HG03066 (cell line): ENCODE results near the gene SIRT3.

ENCODE experiments used
- ATAC-seq: cut with Tn5 transposase; IDR thresholded peaks from one replicate; pipeline ENCODE4 v1.9.1; 2021; ENCODE audit warnings: low read depth; ENCODE audit not compliant: unreplicated experiment

The SIRT3 gene

DNA sequence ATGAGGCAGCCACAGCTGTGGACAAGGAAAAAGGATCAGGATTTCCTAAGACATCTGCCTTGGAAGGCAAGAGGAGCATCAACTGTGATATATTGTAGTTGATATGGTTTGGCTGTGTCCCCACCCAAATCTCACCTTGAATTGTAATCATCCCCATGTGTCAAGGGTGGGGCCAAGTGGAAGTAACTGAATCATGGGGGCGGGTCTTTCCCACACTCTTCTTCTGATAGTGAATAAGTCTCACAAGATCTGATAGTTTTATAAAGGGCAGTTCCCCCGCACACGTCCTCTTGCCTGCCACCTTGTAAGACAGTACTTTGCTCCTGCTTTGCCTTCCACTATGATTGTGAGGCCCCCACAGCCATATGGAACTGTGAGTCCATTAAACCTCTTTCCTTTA is 18.4 kb downstream of the SIRT3 start:
- ATAC-seq: no peak

DNA sequence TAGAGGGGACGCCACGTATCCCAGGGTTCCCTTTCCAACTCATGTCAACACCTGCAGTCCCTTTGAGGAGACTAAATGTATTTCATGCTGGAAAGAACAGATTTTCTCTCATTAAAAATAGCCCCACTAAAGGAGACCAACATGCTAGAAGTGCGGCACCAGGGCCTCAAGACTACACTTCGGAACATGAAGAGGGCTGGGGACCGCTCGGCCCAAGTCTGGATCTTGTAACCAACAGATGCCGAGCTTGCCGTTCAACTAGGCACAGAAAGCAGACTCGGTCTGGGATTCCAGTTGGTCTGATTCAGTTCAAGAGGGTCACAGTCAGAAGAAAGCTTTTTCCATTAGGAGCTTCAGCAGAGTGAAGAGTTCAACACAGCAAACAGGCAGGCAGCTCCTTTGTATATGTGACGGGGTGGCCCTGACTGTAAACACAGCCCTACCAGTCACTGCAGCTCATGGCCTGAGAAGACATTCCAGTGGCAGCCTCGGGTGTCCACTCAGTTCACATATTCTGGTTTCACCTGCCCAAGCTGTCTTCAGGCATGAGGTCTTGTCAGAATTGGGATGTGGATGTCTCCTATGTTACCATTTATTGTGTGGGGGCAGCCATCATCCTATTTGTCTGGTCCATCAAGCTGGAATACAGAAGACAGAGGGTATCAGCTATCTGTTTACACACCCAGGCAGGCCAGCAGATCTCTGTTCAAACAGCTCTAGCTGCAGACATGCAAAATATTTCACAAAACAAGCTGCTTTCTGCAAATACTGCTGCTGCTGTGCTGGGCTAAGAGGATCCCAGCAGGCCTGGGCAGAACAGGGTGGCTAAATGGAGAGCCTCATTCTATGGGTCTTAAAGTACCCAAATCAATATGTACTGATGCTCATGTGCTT is 19.8 kb downstream of the SIRT3 start:
- ATAC-seq: no peak

- no peak for ATAC-seq
Measured at GRCh38 chr11:215581-216037, 20.5 kb downstream of the SIRT3 start.

- ATAC-seq: no peak
Measured at GRCh38 chr11:214083-214482, 22.1 kb downstream of the SIRT3 start.

- no peak for ATAC-seq
Measured at GRCh38 chr11:213111-213510, 23.0 kb downstream of the SIRT3 start.

DNA sequence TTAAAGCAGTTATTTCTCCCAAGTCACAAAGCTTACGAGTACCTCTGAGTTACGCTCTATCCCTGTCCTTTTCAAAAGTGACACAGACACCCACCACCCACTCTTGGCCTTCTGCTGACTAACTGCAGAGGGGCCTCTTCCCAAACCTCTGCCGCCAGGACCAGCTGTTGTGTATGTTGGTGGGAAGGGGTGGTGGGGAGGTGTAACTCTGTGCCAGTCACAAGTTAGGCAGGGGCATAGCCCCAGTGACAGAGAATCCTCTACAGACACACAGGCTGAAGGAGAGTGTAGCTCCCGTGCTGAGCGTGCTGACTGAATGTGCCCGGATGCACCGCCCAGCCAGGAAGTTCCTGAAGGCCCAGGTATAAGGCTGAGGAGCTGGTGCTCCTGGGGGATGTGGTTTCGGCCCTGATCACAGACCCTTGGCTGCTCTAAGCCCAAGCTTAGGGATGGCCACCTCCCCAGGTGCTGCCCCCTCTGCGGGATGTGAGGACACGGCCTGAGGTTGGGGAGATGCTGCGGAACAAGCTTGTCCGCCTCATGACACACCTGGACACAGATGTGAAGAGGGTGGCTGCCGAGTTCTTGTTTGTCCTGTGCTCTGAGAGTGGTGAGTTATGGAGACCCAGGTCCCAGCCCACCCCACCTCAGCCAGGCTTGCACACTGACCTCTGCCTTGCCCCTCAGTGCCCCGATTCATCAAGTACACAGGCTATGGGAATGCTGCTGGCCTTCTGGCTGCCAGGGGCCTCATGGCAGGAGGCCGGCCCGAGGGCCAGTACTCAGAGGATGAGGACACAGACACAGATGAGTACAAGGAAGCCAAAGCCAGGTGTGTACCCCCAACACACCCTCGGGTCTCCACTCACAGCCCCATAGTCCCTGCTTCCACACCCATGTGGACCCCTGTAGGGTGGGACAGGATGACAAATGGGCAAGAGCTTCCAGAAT is 23.7 kb downstream of the SIRT3 start:
- ATAC-seq: no peak

GRCh38 chr11:211741-212140 is 24.4 kb downstream of the SIRT3 start:
- no peak for ATAC-seq

- no peak for ATAC-seq
Measured at GRCh38 chr11:211295-211694, 24.8 kb downstream of the SIRT3 start.

DNA sequence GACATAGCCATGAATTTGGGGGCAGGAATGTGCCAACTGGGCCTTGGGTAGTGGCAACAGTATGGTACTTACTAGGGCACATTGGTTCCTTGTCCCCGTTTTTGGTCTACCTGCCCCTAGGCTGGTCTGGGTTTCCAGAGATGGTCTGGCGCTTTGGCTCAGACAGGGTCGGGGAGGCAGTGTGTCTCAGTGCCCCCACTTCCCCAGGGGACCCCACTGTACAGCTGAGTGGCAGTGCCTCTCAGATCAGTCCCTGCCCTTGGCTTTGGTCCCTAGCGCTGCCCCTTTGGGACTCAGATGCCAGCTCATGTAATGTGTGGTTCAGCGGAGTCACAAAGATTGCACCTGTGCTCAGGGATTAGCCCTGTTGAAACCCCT is 25.4 kb downstream of the SIRT3 start:
- no peak for ATAC-seq

- no peak for ATAC-seq
Measured at GRCh38 chr11:210122-210802, 25.9 kb downstream of the SIRT3 start.

DNA sequence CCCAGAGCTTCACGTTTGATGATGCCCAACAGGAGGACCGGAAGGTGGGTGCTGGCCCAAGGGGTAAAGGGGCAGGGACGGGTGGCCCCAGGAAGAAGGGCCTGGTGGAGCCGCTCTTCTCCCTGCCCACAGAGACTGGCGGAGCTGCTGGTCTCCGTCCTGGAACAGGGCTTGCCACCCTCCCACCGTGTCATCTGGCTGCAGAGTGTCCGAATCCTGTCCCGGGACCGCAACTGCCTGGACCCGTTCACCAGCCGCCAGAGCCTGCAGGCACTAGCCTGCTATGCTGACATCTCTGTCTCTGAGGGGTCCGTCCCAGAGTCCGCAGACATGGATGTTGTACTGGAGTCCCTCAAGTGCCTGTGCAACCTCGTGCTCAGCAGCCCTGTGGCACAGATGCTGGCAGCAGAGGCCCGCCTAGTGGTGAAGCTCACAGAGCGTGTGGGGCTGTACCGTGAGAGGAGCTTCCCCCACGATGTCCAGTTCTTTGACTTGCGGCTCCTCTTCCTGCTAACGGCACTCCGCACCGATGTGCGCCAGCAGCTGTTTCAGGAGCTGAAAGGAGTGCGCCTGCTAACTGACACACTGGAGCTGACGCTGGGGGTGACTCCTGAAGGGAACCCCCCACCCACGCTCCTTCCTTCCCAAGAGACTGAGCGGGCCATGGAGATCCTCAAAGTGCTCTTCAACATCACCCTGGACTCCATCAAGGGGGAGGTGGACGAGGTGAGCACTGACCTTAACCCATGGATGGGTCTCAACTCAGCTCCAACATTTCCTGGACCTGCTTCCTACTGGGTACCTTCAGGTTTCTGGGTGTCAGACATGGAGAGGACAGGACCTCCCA is 26.6 kb downstream of the SIRT3 start:
- ATAC-seq: no peak

DNA sequence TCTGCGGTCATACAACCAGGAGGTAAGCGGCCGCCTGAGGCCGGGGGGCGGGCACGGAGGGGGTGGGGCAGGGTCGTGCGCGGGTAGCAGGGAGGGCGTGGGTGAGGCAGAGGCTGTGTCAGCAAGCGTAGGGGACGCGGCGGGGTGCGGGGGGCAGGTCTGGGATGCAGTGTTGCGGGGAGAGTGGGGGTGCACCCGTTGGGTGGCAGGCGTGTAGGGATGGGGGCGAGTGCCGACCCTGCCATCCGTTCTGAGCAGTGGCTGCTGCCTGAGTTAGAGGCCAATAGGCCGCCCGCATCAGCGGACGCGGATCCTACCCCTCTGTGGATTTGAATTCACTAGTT is 27.3 kb downstream of the SIRT3 start:
- ATAC-seq: no peak

DNA sequence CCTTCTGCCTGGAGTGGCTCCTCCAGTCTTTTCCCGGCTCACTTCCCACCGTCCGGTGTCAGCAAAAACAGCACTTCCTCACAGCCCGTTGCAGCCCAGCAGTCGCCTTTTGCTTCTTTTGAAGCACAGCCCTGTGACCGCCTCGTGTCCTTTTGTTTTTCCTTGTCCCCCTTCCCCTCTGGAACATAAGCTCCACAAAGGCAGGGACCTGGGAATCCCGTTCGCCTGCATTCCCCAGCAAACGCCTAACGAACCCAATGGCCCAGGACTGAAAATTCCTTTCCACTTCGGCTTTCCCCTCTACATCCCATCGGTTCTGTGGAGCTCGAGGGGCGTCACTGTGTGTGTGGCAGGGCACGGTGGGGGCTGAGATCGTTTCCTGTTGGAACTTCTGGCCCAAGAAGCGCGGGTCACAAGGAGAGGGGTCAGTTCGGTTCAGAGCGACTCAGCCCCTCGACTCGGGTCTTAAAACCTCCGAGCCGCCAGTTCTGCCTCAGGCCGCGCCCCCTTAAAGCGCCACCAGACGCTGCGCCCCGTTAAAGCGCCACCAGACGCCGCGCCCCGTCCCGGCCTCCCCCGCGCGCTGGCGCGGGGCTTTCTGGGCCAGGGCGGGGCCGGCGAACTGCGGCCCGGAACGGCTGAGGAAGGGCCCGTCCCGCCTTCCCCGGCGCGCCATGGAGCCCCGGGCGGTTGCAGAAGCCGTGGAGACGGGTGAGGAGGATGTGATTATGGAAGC is 27.8 kb downstream of the SIRT3 start:
- no peak for ATAC-seq

- ATAC-seq: no peak
Measured at GRCh38 chr11:207863-208180, 28.3 kb downstream of the SIRT3 start.

DNA sequence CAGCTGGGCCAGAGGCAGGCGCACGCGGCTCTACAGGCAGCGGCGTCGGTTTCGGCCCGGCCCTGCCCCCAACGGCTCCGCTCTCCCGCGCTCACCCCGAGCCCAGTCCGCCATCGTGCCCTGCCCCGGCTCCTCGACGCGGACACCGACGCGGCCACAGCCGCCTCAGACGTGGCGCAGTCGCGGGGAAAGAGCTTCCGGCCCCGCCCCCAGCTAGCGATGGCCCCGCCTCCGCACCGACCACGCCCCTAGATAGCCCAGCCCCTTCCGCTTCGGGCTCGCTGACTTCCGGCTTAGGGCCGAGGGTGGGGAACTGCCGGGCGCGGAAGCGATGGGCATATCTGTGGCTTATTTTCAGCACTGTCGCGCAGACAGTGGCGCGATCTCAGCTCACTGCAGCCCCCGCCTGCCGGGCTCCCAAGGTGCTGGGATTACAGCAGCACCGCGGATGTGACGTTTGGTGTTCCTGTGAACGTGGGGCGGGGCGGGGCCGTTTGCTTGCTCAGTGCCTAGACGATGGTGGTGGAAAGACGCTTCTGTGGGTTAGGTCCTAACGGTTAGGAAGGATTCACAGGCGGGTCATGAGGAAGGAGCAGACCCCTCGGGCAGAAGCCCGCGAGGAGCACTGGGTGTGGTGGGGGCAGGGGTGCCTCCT is 28.8 kb downstream of the SIRT3 start, which contains the start of the genes BET1L and RIC8A:
Gene BET1L, minus strand, starts transcription at position 192 of the 655 bp plus-strand sequence. Its CDS starts 78 bp downstream, at position 114.
Gene RIC8A, plus strand, starts transcription at position 501 of the 655 bp plus-strand sequence. CDS start 1,147 bp downstream, outside the sequence.
- ATAC-seq: peak; percentile 72

DNA sequence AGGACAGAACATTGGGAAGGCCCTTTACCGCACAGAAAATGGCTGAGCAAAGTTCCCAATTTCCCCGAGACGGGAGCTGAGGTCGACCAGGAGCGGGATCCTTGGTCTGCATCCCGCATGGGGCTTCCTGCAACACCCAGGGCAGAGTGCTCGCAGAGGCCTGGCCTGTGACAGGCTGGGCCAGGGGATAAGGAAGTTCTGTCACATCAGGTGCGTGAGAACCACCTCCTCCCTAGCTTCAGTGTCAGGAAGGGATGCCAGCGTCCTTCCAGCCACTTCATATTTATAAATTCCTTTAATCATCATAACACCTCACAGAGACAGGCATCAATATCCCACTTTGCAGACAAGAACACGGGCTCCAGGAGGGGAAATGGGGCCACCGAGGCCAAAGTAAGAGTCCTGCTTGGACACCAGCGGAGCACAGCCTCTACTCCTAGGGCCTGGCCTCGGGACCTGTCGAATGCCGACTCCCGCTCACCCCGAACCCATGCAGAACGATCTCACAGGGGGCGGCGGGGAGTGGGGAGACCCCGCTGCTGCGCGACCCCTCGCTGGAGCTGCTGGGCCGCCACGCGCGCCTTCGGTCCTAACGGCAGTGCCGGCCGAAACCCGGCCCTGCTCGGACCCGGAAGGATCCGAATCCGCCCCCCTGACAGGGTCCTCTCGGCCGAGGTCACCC is 29.5 kb downstream of the SIRT3 start:
- peak; percentile 19 for ATAC-seq

DNA sequence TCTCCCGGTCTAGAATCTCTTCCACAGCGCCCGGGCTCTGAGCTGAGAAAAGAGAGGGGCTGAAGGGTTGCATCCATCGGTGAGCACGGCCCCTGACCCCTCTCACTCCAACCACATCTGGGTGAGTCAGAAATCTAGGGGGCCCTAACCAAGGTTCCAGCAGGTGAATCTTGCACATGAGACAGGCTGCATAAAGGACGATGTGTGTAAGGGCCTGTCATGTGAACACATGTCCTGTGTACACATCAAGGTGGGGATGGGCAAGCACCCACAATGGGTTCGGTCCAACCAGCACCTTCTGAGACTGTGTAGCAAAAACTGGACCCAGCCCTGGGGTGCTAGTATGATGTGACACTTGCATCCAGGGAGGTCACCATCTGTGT is 30.1 kb downstream of the SIRT3 start:
- ATAC-seq: no peak
